ENCODE data around the gene VPS13D. TPM values are rescaled to one million over a fixed set of nuclear protein-coding genes. Genes with fewer than 3 reads are reported as not detected.
"Not testable (repeated sequence)": the region's sequence is repeated elsewhere in the genome, so short reads cannot be mapped to it uniquely, and the experiment has no call there.

VPS13D gene
- total RNA-seq, 1 experiment from 2014 or later: 9.6 TPM

GRCh38 chr1:12448746-12449177 lies 218.9 kb downstream of the VPS13D start:
- DNase-seq (ENCODE audit: low spot score): peak; percentile 30

- DNase-seq (ENCODE audit: low spot score): no peak
Measured at GRCh38 chr1:12450090-12450755, 220.4 kb downstream of the VPS13D start.

- DNase-seq (ENCODE audit: low spot score): no peak
Measured at GRCh38 chr1:12450756-12451559, 221.1 kb downstream of the VPS13D start.

- DNase-seq (ENCODE audit: low spot score): no peak
Measured at GRCh38 chr1:12451560-12451900, 221.7 kb downstream of the VPS13D start.

GRCh38 chr1:12452262-12452661 lies 222.4 kb downstream of the VPS13D start:
- no peak for DNase-seq (ENCODE audit: low spot score)

- DNase-seq (ENCODE audit: low spot score): no peak
Measured at GRCh38 chr1:12453400-12454343, 223.8 kb downstream of the VPS13D start.

GRCh38 chr1:12454406-12455391 lies 224.9 kb downstream of the VPS13D start:
- no peak for DNase-seq (ENCODE audit: low spot score)

GRCh38 chr1:12456081-12456480 lies 226.3 kb downstream of the VPS13D start:
- DNase-seq (ENCODE audit: low spot score): not testable (repeated sequence)

GRCh38 chr1:12456979-12457378 lies 227.1 kb downstream of the VPS13D start:
- no peak for DNase-seq (ENCODE audit: low spot score)

GRCh38 chr1:12457771-12458170 lies 227.9 kb downstream of the VPS13D start:
- DNase-seq (ENCODE audit: low spot score): no peak

GRCh38 chr1:12458571-12458970 lies 228.7 kb downstream of the VPS13D start:
- DNase-seq (ENCODE audit: low spot score): no peak

- no peak for DNase-seq (ENCODE audit: low spot score)
Measured at GRCh38 chr1:12460121-12460520, 230.3 kb downstream of the VPS13D start.

GRCh38 chr1:12460911-12461621 lies 231.2 kb downstream of the VPS13D start:
- DNase-seq (ENCODE audit: low spot score): no peak

- DNase-seq (ENCODE audit: low spot score): no peak
Measured at GRCh38 chr1:12461754-12462153, 231.9 kb downstream of the VPS13D start.

- DNase-seq (ENCODE audit: low spot score): no peak
Measured at GRCh38 chr1:12462586-12462985, 232.8 kb downstream of the VPS13D start.

- DNase-seq (ENCODE audit: low spot score): no peak
Measured at GRCh38 chr1:12464045-12464461, 234.2 kb downstream of the VPS13D start.

- DNase-seq (ENCODE audit: low spot score): no peak
Measured at GRCh38 chr1:12464598-12465056, 234.8 kb downstream of the VPS13D start.

GRCh38 chr1:12465126-12465525 lies 235.3 kb downstream of the VPS13D start:
- DNase-seq (ENCODE audit: low spot score): no peak

- no peak for DNase-seq (ENCODE audit: low spot score)
Measured at GRCh38 chr1:12466816-12467215, 237.0 kb downstream of the VPS13D start.
